HepG2 (cell line): ENCODE data around the gene FKBP10. TPM values are rescaled to one million over a fixed set of nuclear protein-coding genes. Genes with fewer than 3 reads are reported as not detected.

ENCODE experiments used
- GFI1 ChIP-seq: sonication (generic); formaldehyde crosslinking; IDR thresholded peaks from 2 replicates; pipeline ENCODE4 v1.5.0; 2020; ENCODE audit warnings: missing genetic modification reagents, mild to moderate bottlenecking, borderline replicate concordance
- HNRNPL ChIP-seq: fragments of 200-400 bp; formaldehyde crosslinking; IDR thresholded peaks from 2 replicates; pipeline ENCODE4 v1.6.1; 2017; ENCODE audit warnings: mild to moderate bottlenecking, low read depth, low read length
- JDP2 ChIP-seq: sonication (generic); formaldehyde crosslinking; IDR thresholded peaks from 2 replicates; pipeline ENCODE4 v1.8.1; 2022; ENCODE audit warnings: missing genetic modification reagents, borderline replicate concordance
- NRL ChIP-seq: sonication (generic); formaldehyde crosslinking; IDR thresholded peaks from 2 replicates; pipeline ENCODE4 v1.5.0; 2020; ENCODE audit warnings: missing genetic modification reagents, mild to moderate bottlenecking, moderate library complexity, borderline replicate concordance
- PPARG ChIP-seq: conservative IDR thresholded peaks from 2 replicates; pipeline ENCODE4 v1.6.1; 2016; ENCODE audit warnings: missing biosample characterization, missing genetic modification reagents
- PTBP1 ChIP-seq: fragments of 200-400 bp; formaldehyde crosslinking; IDR thresholded peaks from 2 replicates; pipeline ENCODE4 v1.6.1; 2018; ENCODE audit warnings: low read length, low read depth; ENCODE audit not compliant: poor library complexity, severe bottlenecking
- RARG ChIP-seq: sonication (generic); formaldehyde crosslinking; IDR thresholded peaks from 2 replicates; pipeline ENCODE4 v1.4.0; 2020; ENCODE audit warnings: low read depth, mild to moderate bottlenecking, missing genetic modification reagents
- RBAK ChIP-seq: sonication (generic); formaldehyde crosslinking; IDR thresholded peaks from 2 replicates; pipeline ENCODE4 v1.5.1; 2020; ENCODE audit warnings: mild to moderate bottlenecking, missing genetic modification reagents
- RELA ChIP-seq: sonication (generic); formaldehyde crosslinking; IDR thresholded peaks from 2 replicates; pipeline ENCODE4 v1.4.0; 2020; ENCODE audit warnings: missing genetic modification reagents
- SPEN ChIP-seq: sonication (generic); formaldehyde crosslinking; IDR thresholded peaks from 2 replicates; pipeline ENCODE4 v1.5.1; 2020; ENCODE audit warnings: low read depth, mild to moderate bottlenecking, missing genetic modification reagents
- TEAD2 ChIP-seq: sonication (generic); formaldehyde crosslinking; IDR thresholded peaks from 2 replicates; pipeline ENCODE4 v1.9.0; 2021; ENCODE audit warnings: missing genetic modification reagents
- ZFAT ChIP-seq: sonication (generic); formaldehyde crosslinking; conservative IDR thresholded peaks from 2 replicates; pipeline ENCODE4 v1.8.1; 2023; ENCODE audit warnings: missing genetic modification reagents, inconsistent platforms
- ZNF225 ChIP-seq: sonication (generic); formaldehyde crosslinking; IDR thresholded peaks from 2 replicates; pipeline ENCODE4 v1.4.0; 2020; ENCODE audit warnings: mild to moderate bottlenecking, missing genetic modification reagents
- ZNF501 ChIP-seq: sonication (generic); formaldehyde crosslinking; IDR thresholded peaks from 2 replicates; pipeline ENCODE4 v1.5.1; 2020; ENCODE audit warnings: mild to moderate bottlenecking, moderate library complexity, missing genetic modification reagents
- ZNF703 ChIP-seq: sonication (generic); formaldehyde crosslinking; IDR thresholded peaks from 2 replicates; pipeline ENCODE4 v1.5.1; 2020; ENCODE audit warnings: missing genetic modification reagents, mild to moderate bottlenecking, moderate library complexity, borderline replicate concordance
- ZNF704 ChIP-seq: sonication (generic); formaldehyde crosslinking; IDR thresholded peaks from 2 replicates; pipeline ENCODE4 v1.8.1; 2023; ENCODE audit warnings: mild to moderate bottlenecking, inconsistent platforms, moderate library complexity, missing genetic modification reagents, borderline replicate concordance
- ZNF772 ChIP-seq: sonication (generic); formaldehyde crosslinking; IDR thresholded peaks from 2 replicates; pipeline ENCODE4 v1.5.0; 2020; ENCODE audit warnings: mild to moderate bottlenecking, missing genetic modification reagents
- ZZZ3 ChIP-seq: sonication (generic); formaldehyde crosslinking; IDR thresholded peaks from 2 replicates; pipeline ENCODE4 v1.4.0; 2020; ENCODE audit warnings: missing genetic modification reagents, mild to moderate bottlenecking, borderline replicate concordance
- polyA plus RNA-seq, 8 experiments: library from polyadenylated mRNA; depleted of rRNA in 3 of 8; stranded (reverse) in 7 of 8; unstranded in 1 of 8; fragments of >200 nt; fragmentation: Illumina TruSeq in 4 of 8; extraction: Trizol in 4 of 8; gene quantifications; 2 replicates each; pipeline versions ENCODE4 v1.2.1 to v1.2.3, GENCODE V29; 2011 to 2016; ENCODE audit warnings: low read depth in 4 of 8, missing spikeins in 1 of 8, mixed read lengths in 1 of 8; ENCODE audit not compliant: insufficient read depth in 1 of 8
- total RNA-seq, 5 experiments: library from RNA; depleted of rRNA; stranded (reverse); fragments of >200 nt; fragmentation: Illumina TruSeq; extraction: Trizol; gene quantifications; 2 replicates each; pipeline ENCODE4 v1.2.3, GENCODE V29; 2016; ENCODE audit warnings: low read depth in 1 of 5
- TF ChIP-seq, protein P1 (sequence below): sonication (generic); formaldehyde crosslinking; IDR thresholded peaks from 2 replicates; pipeline ENCODE4 v1.5.0; 2020; ENCODE audit warnings: mild to moderate bottlenecking, missing genetic modification reagents, borderline replicate concordance
- TF ChIP-seq, protein P2 (sequence below): sonication (generic); formaldehyde crosslinking; IDR thresholded peaks from 2 replicates; pipeline ENCODE4 v1.4.0; 2020; ENCODE audit warnings: missing genetic modification reagents

FKBP10 gene
- total and polyA plus RNA-seq, 2 of the 13 experiments (the other 11 are each of a cell fraction or from before 2014, with no cell fraction given): 149 to 573 TPM

- peak; percentile 14; the same call in 1 of the 2 replicates for TF ChIP-seq GFI1
- TF ChIP-seq, protein P1, sequence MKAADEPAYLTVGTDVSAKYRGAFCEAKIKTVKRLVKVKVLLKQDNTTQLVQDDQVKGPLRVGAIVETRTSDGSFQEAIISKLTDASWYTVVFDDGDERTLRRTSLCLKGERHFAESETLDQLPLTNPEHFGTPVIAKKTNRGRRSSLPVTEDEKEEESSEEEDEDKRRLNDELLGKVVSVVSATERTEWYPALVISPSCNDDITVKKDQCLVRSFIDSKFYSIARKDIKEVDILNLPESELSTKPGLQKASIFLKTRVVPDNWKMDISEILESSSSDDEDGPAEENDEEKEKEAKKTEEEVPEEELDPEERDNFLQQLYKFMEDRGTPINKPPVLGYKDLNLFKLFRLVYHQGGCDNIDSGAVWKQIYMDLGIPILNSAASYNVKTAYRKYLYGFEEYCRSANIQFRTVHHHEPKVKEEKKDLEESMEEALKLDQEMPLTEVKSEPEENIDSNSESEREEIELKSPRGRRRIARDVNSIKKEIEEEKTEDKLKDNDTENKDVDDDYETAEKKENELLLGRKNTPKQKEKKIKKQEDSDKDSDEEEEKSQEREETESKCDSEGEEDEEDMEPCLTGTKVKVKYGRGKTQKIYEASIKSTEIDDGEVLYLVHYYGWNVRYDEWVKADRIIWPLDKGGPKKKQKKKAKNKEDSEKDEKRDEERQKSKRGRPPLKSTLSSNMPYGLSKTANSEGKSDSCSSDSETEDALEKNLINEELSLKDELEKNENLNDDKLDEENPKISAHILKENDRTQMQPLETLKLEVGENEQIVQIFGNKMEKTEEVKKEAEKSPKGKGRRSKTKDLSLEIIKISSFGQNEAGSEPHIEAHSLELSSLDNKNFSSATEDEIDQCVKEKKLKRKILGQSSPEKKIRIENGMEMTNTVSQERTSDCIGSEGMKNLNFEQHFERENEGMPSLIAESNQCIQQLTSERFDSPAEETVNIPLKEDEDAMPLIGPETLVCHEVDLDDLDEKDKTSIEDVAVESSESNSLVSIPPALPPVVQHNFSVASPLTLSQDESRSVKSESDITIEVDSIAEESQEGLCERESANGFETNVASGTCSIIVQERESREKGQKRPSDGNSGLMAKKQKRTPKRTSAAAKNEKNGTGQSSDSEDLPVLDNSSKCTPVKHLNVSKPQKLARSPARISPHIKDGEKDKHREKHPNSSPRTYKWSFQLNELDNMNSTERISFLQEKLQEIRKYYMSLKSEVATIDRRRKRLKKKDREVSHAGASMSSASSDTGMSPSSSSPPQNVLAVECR (CRISPR knock-in tag): no peak; the same call in 1 of the 2 replicates
- TF ChIP-seq ZNF501 (CRISPR knock-in tag): no peak
- TF ChIP-seq ZZZ3 (CRISPR knock-in tag): no peak
- TF ChIP-seq PTBP1: no peak
- TF ChIP-seq NRL (CRISPR knock-in tag): peak; percentile 73; the same call in 1 of the 2 replicates
- TF ChIP-seq TEAD2 (CRISPR knock-in tag): 0 out of 2 replicates have a peak, but pooled peaks have one; percentile 15
- no peak for TF ChIP-seq ZNF772 (CRISPR knock-in tag)
- TF ChIP-seq SPEN (CRISPR knock-in tag): no peak; the same call in 1 of the 2 replicates
- TF ChIP-seq, protein P2, sequence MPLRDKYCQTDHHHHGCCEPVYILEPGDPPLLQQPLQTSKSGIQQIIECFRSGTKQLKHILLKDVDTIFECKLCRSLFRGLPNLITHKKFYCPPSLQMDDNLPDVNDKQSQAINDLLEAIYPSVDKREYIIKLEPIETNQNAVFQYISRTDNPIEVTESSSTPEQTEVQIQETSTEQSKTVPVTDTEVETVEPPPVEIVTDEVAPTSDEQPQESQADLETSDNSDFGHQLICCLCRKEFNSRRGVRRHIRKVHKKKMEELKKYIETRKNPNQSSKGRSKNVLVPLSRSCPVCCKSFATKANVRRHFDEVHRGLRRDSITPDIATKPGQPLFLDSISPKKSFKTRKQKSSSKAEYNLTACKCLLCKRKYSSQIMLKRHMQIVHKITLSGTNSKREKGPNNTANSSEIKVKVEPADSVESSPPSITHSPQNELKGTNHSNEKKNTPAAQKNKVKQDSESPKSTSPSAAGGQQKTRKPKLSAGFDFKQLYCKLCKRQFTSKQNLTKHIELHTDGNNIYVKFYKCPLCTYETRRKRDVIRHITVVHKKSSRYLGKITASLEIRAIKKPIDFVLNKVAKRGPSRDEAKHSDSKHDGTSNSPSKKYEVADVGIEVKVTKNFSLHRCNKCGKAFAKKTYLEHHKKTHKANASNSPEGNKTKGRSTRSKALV (CRISPR knock-in tag): no peak
- no peak for TF ChIP-seq ZFAT (CRISPR knock-in tag)
- TF ChIP-seq RARG (CRISPR knock-in tag): no peak
- TF ChIP-seq PPARG (CRISPR knock-in tag): no peak
- no peak for TF ChIP-seq RELA (CRISPR knock-in tag)
- no peak for TF ChIP-seq HNRNPL
- TF ChIP-seq ZNF703: peak; percentile 39; the same call in 1 of the 2 replicates
- TF ChIP-seq ZNF225 (CRISPR knock-in tag): peak; percentile 23; the same call in 1 of the 2 replicates
- no peak for TF ChIP-seq JDP2 (CRISPR knock-in tag)
- TF ChIP-seq ZNF704: no peak
- no peak for TF ChIP-seq RBAK
Observed at GRCh38 chr17:41810659-41811548, 1.9 kb upstream of the FKBP10 start (continued).
